Activated naive CD4-positive, alpha-beta T cell treated with anti-CD3 and anti-CD28 coated beads, Interleukin-2, amount 10 ng/mL, durations not matched to agents 7 days and 5 days (primary cell): ENCODE measurements around the gene ZNF579.
A peak's percentile ranks its signal among the peaks of the same experiment; 100 is the strongest.

Source experiments
- CTCF ChIA-PET: fragments of 350-600 bp; sonication (Branson Sonifier 250); formaldehyde crosslinking; loops from one replicate; lab custom pipeline; 2021; ENCODE audit warnings: antibody characterized with exemption; lab: Charles Lee
- DNase-seq: peaks from one replicate; pipeline ENCODE4 v3.0.0-alpha.2; 2020
- H3K27ac Mint-ChIP-seq: one replicate; pipeline ENCODE4 v1.8.0; 2021; ENCODE audit warnings: mild to moderate bottlenecking, moderate library complexity, mixed read lengths
- H3K27me3 Mint-ChIP-seq: one replicate; pipeline ENCODE4 v1.8.0; 2021; ENCODE audit warnings: mild to moderate bottlenecking, mixed read lengths
- H3K36me3 Mint-ChIP-seq: one replicate; pipeline ENCODE4 v1.8.0; 2021; ENCODE audit warnings: mixed read lengths
- H3K4me1 Mint-ChIP-seq: one replicate; pipeline ENCODE4 v1.8.0; 2021; ENCODE audit warnings: mixed read lengths
- H3K4me3 Mint-ChIP-seq: one replicate; pipeline ENCODE4 v1.8.0; 2021; ENCODE audit warnings: mild to moderate bottlenecking, moderate library complexity, mixed read lengths
- H3K9me3 Mint-ChIP-seq: one replicate; pipeline ENCODE4 v1.8.0; 2021; ENCODE audit warnings: mixed read lengths

The ZNF579 gene

DNA sequence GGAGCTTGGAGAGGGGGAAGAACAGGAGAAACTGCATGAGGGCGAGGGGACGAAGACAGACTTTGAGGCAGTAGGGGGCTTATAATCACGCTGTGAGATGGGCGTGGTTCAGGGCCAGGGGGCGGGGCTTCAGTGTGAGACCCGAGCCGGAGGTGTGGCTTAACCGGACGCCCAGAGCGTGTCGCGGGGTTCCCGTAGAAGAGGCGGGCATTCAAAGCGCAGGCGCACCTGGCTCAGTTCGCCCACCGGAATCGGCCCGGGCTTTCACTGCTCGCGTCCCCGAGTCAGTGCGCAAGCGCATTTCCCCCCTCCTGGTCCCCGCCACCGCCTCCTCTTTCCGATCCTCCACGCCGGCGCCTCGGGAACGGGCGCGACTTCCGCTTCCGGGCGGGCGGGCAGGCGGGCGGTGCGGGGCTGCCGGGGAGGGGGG lies 24.6 kb upstream of the ZNF579 start:
- Mint-ChIP-seq H3K9me3 (no peaks in the 10 kb centered on the region), H3K27me3 (no peaks in the 10 kb centered on the region), H3K4me1 (peaks cover 56% of the 10 kb centered on the region), H3K36me3 (peaks cover 34% of the 10 kb centered on the region), H3K27ac (peak overlapping the region; percentile 98), H3K4me3 (peak overlapping the region; percentile 93)
- CTCF ChIA-PET: interaction anchor here (0.8 to 2.5 kb wide), 15 partner anchors 12 to 147 kb away, joined by 3 to 21 read pairs (median 5); partner anchors contain the start of gene ZNF784
- DNase-seq: peak; percentile 99

DNA sequence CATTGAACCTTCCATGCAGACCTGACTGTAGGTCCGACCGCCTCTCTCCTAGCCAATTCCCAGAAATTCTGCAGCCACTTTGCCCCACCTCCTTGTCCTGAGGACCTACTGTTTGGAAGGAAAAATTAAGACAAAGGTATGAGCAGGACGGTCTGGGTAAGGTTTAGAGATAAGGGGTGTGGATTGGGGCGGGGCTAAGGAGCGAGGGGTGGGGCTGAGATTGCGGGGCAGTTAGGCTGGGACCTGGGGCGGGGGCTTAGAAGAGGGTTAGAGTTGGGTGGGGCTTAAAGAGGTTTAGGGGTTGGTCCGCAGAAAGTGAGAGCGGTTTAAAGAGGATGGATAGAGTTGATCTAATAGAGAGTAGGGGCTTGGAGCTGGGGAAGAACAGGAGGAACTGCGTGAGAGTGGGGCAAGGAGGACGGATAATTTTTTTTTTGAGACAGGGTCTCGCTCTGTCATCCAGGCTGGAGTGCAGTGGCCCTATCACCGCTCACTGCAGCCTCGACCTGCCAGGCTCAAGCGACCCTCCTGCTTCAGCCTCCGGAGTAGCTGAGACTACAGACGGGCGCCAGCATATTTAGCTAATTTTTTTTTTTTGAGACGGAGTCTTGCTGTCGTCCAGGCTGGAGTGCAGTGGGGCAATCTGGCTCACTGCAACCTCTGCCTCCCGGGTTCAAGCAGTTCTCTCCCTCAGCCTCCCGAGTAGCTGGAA lies 23.1 kb upstream of the ZNF579 start:
- CTCF ChIA-PET: interaction anchor here (1.2 to 1.5 kb wide), 2 partner anchors 21 to 28 kb away, joined by 3 to 4 read pairs; partner anchors contain the start of gene ZNF784
- Mint-ChIP-seq H3K36me3 (peaks cover 30% of the 10 kb centered on the region), H3K4me1 (peaks cover 55% of the 10 kb centered on the region), H3K27me3 (no peaks in the 10 kb centered on the region), H3K27ac (peak overlapping the region; percentile 98), H3K9me3 (no peaks in the 10 kb centered on the region), H3K4me3 (peak overlapping the region; percentile 93)
- no peak for DNase-seq

DNA sequence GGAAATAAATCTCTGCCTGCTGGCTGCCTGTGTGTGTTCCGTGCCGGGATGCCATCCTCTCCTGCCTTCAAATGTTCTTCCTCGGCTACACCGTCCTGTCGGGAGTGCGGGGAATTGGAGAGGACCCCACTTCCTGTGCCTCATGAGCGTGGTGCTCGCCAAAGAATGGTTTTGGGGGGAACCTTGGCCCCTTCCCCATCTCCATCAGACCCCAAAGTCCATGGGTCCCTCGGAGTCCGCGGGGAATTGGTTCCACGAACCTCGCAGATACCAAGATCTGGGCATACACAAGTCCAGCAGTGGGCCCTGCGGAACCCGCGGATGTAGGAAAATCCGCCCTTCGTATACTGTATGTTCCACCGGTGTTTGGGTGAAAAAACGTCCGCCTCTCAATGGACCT lies 22.5 kb upstream of the ZNF579 start:
- Mint-ChIP-seq H3K36me3 (peaks cover 32% of the 10 kb centered on the region), H3K27me3 (no peaks in the 10 kb centered on the region), H3K4me3 (peak overlapping the region; percentile 41), H3K9me3 (no peaks in the 10 kb centered on the region), H3K4me1 (peaks cover 58% of the 10 kb centered on the region), H3K27ac (peak overlapping the region; percentile 71)
- CTCF ChIA-PET: interaction anchor here (1.5 kb wide), 1 partner anchor 22 kb away, joined by 3 read pairs; the partner anchor contains the start of gene ZNF784
- no peak for DNase-seq

DNA sequence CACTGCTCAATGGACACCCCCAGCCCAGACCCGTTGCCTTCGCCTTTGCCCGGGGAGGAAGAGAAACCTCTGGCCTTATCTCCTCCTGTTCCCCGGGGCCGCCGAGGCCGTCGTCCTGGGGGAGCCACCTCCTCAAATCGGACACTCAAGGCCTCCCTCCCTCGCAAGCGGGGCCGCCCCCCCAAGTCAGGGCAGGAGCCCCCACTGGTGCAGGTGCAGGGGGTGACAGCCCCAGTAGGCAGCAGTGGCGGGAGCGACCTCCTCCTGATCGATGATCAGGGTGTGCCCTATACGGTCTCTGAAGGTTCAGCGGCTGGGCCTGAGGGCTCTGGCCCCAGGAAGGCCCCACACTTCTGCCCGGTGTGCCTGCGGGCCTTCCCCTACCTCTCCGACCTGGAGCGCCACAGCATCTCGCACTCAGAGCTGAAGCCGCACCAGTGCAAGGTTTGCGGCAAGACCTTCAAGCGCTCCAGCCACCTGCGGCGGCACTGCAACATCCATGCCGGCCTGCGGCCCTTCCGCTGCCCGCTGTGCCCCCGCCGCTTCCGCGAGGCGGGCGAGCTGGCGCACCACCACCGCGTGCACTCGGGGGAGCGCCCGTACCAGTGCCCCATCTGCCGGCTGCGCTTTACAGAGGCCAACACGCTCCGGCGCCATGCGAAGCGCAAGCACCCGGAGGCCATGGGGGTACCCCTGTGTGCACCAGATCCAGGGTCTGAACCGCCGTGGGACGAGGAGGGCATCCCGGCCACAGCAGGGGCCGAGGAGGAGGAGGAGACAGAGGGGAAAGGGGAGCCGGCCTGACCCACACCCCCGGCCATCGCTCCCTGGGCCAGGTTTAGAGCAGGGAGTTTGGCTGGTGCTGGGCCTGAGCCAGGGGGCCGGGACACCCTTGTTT lies 21.7 kb upstream of the ZNF579 start:
- peaks cover 51% of the 10 kb centered on the region for H3K4me1 Mint-ChIP-seq
- peak overlapping the region; percentile 89 for H3K27ac Mint-ChIP-seq
- peak overlapping the region; percentile 98 for H3K4me3 Mint-ChIP-seq
- CTCF ChIA-PET: interaction anchor here (1.2 kb wide), 1 partner anchor 30 kb away, joined by 3 read pairs; no protein-coding TSS in a partner anchor
- H3K9me3 Mint-ChIP-seq: no peaks in the 10 kb centered on the region
- peaks cover 31% of the 10 kb centered on the region for H3K36me3 Mint-ChIP-seq
- no peaks in the 10 kb centered on the region for H3K27me3 Mint-ChIP-seq
- no peak for DNase-seq

DNA sequence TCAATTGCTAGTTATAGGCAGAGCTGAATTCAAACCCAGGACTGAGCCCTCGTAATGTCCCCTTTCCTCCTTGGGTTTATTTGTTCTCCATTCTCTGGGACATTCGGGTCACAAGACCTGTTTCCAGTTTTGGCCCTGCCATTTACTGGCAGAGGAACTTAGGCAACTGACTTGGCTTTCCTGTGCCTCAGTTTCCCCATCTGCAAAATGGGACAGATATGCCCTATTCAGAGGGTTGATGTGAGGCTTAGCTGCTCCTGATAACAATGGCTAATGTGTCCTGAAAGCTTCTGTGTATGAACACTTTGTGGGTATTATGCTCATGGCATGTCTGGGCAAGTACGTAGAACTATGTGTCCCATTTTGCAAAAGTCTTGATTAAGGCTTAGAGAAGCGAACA lies 20.4 kb upstream of the ZNF579 start:
- CTCF ChIA-PET: interaction anchor here (0.9 to 1.2 kb wide), 2 partner anchors 23 to 31 kb away, joined by 3 read pairs; partner anchors contain the start of gene ZNF784
- peaks cover 41% of the 10 kb centered on the region for H3K4me1 Mint-ChIP-seq
- H3K9me3 Mint-ChIP-seq: no peaks in the 10 kb centered on the region
- DNase-seq: no peak
- H3K27ac Mint-ChIP-seq: peak overlapping the region; percentile 89
- H3K36me3 Mint-ChIP-seq: peaks cover 33% of the 10 kb centered on the region
- H3K27me3 Mint-ChIP-seq: no peaks in the 10 kb centered on the region
- peak overlapping the region; percentile 98 for H3K4me3 Mint-ChIP-seq

DNA sequence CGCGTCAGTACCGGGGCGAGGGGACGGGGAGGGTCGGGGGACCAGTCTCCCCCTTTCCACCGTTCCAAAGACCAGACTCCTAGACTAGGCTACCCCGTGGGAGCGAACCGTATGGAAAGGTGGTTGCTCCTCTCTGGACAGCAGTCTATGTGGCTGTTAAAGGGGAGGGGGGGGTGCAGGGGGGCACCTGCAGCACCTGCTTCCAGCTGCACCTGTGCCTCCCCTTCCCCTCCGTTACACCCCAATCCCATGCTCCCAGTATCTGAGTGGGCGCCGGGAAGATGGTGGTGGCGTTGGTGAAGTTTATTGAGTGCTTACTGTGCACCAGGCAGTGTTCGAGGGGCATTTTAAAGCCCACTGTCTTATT lies 20.0 kb upstream of the ZNF579 start:
- Mint-ChIP-seq H3K27ac (peak overlapping the region; percentile 89), H3K4me1 (peaks cover 38% of the 10 kb centered on the region), H3K36me3 (peaks cover 37% of the 10 kb centered on the region), H3K4me3 (peak overlapping the region; percentile 98), H3K27me3 (no peaks in the 10 kb centered on the region), H3K9me3 (no peaks in the 10 kb centered on the region)
- no peak for DNase-seq
- CTCF ChIA-PET: interaction anchor here (0.9 to 1.2 kb wide), 2 partner anchors 24 to 32 kb away, joined by 3 read pairs; partner anchors contain the start of gene ZNF784

DNA sequence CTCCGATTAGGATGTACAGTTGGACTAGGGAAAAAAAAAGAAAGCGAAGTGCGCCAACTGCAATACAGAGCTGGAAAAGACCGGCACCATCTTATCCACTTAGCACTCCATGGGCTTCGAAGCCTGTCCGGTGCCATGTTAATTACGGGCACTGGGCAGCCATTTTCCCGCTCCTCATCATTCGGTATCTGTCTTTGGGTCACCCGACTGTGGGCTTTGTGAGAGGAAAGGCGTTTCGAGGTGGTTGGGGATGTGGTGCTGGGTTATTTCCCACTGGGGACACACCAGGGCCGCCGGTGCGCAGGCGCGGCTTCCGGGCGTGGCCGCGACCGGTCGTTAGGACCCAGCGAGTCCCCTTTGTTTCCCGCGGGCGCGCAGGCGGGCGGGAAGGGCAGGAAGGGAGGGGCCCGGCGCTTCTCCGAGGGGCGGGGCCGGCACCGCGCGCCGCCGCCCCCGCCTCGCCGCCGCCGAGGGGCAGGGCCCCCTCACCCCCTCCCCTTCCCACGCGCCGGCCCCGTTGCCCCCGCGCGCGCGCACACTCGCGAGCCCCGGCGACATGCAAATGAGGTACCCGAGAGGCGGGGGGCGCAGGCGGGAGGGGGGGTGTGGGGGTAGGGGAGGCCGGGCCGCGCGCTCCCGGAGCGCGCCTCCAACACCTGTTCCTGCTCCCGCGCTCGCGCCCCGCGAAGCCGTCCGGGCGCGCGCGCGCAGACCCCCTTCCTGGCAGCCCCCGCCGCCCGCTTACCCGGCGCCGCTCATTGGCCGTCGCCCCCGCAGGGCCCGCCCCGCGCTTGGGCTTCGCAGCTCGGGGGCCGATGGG lies 19.4 kb upstream of the ZNF579 start, which contains the start of gene ZNF524:
Gene ZNF524, plus strand, starts transcription at position 447 of the 820 bp plus-strand sequence. CDS start 1,825 bp downstream, outside the sequence.
- CTCF ChIA-PET: interaction anchor here (0.9 to 1.6 kb wide), 2 partner anchors 12 to 24 kb away, joined by 3 to 4 read pairs; partner anchors contain the start of gene ZNF784
- DNase-seq: peak; percentile 88
- H3K27ac Mint-ChIP-seq: peak within 1 kb of the TSS; percentile 99
- peaks cover under 1% of the 10 kb centered on the region for H3K9me3 Mint-ChIP-seq
- H3K4me3 Mint-ChIP-seq: peak within 1 kb of the TSS; percentile 98
- H3K27me3 Mint-ChIP-seq: no peaks in the 10 kb centered on the region
- peaks cover 38% of the 10 kb centered on the region for H3K4me1 Mint-ChIP-seq
- peaks cover 43% of the 10 kb centered on the region for H3K36me3 Mint-ChIP-seq

DNA sequence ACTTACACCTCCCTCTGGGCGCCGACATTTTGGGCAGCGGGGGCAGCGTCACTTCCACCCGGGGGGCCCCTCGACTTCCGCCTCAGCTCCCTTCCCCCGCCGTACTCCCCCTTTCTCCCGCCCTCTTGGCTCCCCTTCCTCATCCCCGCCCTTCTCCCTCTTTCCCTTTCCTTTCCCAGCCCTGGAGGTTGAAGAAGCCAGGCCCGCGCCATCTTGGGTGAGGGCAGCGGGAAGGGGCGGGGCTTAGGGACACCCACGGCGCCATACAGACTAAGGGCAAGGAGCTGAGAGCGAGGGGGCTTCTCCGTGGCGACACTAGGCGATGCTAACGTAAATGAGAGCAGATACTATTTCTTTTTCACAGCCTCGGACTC lies 18.8 kb upstream of the ZNF579 start, which contains the start of gene FIZ1:
Gene FIZ1, minus strand, starts transcription at position 50 of the 374 bp plus-strand sequence. CDS start 1,652 bp downstream, outside the sequence.
- peaks cover 2% of the 10 kb centered on the region for H3K9me3 Mint-ChIP-seq
- H3K36me3 Mint-ChIP-seq: peaks cover 45% of the 10 kb centered on the region
- CTCF ChIA-PET: interaction anchor here (1.6 kb wide), 1 partner anchor 12 kb away, joined by 4 read pairs; no protein-coding TSS in a partner anchor

DNA sequence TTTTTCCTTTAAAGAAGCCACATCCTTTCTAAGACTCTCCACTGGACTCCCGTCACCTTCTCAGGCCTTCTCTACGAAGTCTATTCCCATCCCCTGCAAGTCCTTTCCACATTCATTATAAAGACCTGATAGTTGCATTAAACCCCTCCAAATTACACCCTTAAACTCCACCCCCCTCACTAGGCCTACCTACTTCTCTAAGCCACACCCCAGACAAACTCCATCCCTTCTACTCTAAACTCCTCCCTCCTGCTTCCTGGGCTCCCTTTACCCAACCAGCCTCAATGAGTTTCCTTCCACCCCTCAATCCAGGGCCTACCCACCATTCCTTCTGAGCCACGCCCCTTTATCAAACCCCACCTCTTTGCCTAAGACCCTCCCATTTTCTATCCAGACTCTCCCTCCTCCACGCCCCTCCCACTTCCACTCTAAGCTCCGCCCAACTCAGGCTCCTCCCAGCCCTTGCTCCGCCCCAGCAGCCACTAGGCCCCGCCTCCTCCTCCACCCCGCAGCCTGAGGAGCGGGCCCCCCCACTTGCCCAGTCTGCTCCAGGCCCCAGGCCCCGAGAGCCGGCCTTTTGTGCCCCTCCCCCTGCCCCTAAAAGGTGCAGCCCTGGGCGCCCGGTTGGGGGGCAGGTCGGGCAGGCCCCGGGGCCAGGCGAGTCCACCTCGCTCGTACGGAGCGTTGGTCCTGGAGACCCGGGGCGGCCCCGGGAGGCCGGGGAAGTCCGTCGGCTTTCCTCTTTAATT lies 18.2 kb upstream of the ZNF579 start:
- peak overlapping the region; percentile 98 for H3K4me3 Mint-ChIP-seq
- CTCF ChIA-PET: interaction anchor here (1.6 kb wide), 1 partner anchor 11 kb away, joined by 4 read pairs; no protein-coding TSS in a partner anchor
- H3K27ac Mint-ChIP-seq: peak overlapping the region; percentile 99
- peaks cover 33% of the 10 kb centered on the region for H3K4me1 Mint-ChIP-seq
- H3K36me3 Mint-ChIP-seq: peaks cover 45% of the 10 kb centered on the region
- H3K27me3 Mint-ChIP-seq: no peaks in the 10 kb centered on the region
- DNase-seq: peak; percentile 95
- H3K9me3 Mint-ChIP-seq: peaks cover 2% of the 10 kb centered on the region

More for the DNA sequence above, 18.8 kb upstream of the ZNF579 start, which contains the start of gene FIZ1:
- H3K4me1 Mint-ChIP-seq: peaks cover 35% of the 10 kb centered on the region
- peak within 1 kb of the TSS; percentile 99 for H3K27ac Mint-ChIP-seq
- peak; percentile 97 for DNase-seq
- peak within 1 kb of the TSS; percentile 98 for H3K4me3 Mint-ChIP-seq
- H3K27me3 Mint-ChIP-seq: no peaks in the 10 kb centered on the region

DNA sequence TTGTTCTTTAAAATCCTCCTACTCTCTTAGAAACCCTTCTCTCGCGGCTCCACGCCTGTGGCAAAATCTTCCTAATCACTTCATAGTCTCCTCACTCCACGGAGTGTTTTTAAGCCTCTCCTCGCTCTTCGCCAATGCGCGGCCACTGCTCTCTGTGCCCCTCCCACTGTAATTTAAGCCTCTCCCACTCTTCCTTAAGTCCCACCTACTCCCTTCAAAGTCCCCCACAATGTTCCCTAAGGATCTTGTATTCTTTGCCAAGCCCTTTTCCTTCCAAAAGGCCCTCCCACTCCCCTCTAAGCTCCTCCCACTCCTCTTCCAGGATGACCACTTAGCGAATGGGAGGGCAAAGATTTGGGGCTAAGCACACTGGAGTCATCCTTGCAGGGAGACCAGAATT lies 17.4 kb upstream of the ZNF579 start:
- Mint-ChIP-seq H3K4me3 (no peak overlapping the region), H3K36me3 (peaks cover 41% of the 10 kb centered on the region), H3K4me1 (peaks cover 25% of the 10 kb centered on the region), H3K9me3 (peaks cover 2% of the 10 kb centered on the region), H3K27ac (no peak overlapping the region), H3K27me3 (no peaks in the 10 kb centered on the region)
- CTCF ChIA-PET: no interaction called here
- no peak for DNase-seq

DNA sequence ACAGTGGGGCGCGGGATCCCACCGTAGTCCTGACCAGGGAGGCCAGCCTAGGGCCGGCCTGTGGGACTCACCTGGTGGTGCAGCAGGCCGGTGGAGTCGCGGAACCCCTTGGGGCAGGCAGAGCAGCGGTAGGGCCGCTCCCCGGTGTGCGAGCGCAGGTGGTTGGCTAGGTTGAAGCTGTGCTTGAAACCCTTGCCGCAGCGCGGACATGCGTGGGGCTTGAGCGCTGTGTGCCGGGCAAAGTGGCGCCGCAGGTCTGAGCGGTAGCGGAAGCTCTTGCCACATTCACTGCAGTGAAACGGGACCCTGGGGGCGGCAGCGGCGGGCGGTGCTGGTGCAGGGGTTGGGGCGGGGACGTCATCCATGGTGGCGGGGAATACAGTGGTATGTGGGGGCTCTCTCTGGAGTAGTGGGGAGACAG lies 16.9 kb upstream of the ZNF579 start:
- H3K27me3 Mint-ChIP-seq: no peaks in the 10 kb centered on the region
- H3K36me3 Mint-ChIP-seq: peaks cover 40% of the 10 kb centered on the region
- CTCF ChIA-PET: no interaction called here
- H3K9me3 Mint-ChIP-seq: peaks cover 2% of the 10 kb centered on the region
- H3K4me1 Mint-ChIP-seq: peaks cover 24% of the 10 kb centered on the region
- no peak overlapping the region for H3K27ac Mint-ChIP-seq
- no peak for DNase-seq
- no peak overlapping the region for H3K4me3 Mint-ChIP-seq

DNA sequence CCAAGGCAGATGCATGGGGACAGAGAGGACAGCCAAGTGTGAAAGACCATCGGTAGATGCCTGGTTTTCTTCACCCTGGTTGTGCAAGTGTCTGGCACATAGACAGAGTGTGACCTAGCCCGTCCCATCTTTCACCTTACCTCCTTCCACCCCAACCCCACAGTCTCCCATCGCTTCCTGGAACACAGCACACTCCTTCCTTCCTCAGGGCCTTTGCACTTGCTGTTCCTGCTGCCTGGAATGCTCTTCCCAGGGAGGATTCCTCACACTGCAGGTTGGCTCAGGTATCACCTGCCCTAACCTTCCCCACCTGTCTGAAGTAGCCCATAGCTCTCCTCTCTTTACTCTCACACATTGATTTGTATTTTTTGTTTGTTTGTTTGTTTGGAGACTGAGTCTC lies 15.7 kb upstream of the ZNF579 start:
- peaks cover 17% of the 10 kb centered on the region for H3K4me1 Mint-ChIP-seq
- DNase-seq: no peak
- H3K9me3 Mint-ChIP-seq: peaks cover 2% of the 10 kb centered on the region
- no peaks in the 10 kb centered on the region for H3K27me3 Mint-ChIP-seq
- peaks cover 40% of the 10 kb centered on the region for H3K36me3 Mint-ChIP-seq
- no peak overlapping the region for H3K27ac Mint-ChIP-seq
- CTCF ChIA-PET: no interaction called here
- H3K4me3 Mint-ChIP-seq: no peak overlapping the region
